ENCODE results near the gene L1CAM. TPM values are rescaled to one million over a fixed set of nuclear protein-coding genes. Genes with fewer than 3 reads are reported as not detected.

L1CAM gene
- total RNA-seq, 4 donors from 2014 or later = 5.2 to 7.1 (median 6.1) TPM

- no peak overlapping the region for H3K4me3 ChIP-seq
- H3K36me3 ChIP-seq = no peaks in the 10 kb centered on the region
- peaks cover 50% of the 10 kb centered on the region for H3K27me3 ChIP-seq
- in situ Hi-C loops (cut with MboI; ENCODE audit: low pct_ligation_motif_present in 1 of 4, low pct_unique_long_range_greater_than_20kb in 1 of 4, low sequenced_read_pairs in 3 of 4) = no loop called here
- TF ChIP-seq POLR2A (IDR thresholded peaks at IDR 0.05) (no peak), POLR2AphosphoS5 (IDR thresholded peaks at IDR 0.05) (no peak), EP300 (IDR thresholded peaks at IDR 0.05; ENCODE audit: low read depth) (no peak), CTCF (IDR thresholded peaks at IDR 0.05) (no peak)
- no peaks in the 10 kb centered on the region for H3K9me3 ChIP-seq
- H3K27ac ChIP-seq = no peak overlapping the region
- intact Hi-C loops (cut with DNase I; ENCODE audit: low total_unique reads) = no loop called here
- H3K4me1 ChIP-seq = peaks cover 0 to 6% (median 3%) of the 10 kb centered on the region in 4 donors
- DNase-seq = no peak
- WGBS, 2 donors (ENCODE audit: low coverage in 1 of 2) = 60% methylated on average over 13 of the region's 13 CpGs; no CpG with 5 or more reads in 1 of the 2 donors
Observed at GRCh38 chrX:153886915-153887314, 942 bp upstream of the L1CAM start.

- intact Hi-C loops (cut with DNase I; ENCODE audit: low total_unique reads) = no loop called here
Observed at GRCh38 chrX:153885208-153885787, 675 bp downstream of the L1CAM start.

GRCh38 chrX:153884590-153884989 lies 1.4 kb downstream of the L1CAM start:
- peaks cover 0 to 6% (median 3%) of the 10 kb centered on the region in 4 donors for H3K4me1 ChIP-seq

More at GRCh38 chrX:153885208-153885787, 675 bp downstream of the L1CAM start:
- in situ Hi-C loops (cut with MboI; ENCODE audit: low pct_ligation_motif_present in 1 of 4, low pct_unique_long_range_greater_than_20kb in 1 of 4, low sequenced_read_pairs in 3 of 4) = no loop called here
- peaks cover 0 to 6% (median 3%) of the 10 kb centered on the region in 4 donors for H3K4me1 ChIP-seq
- peak overlapping the region in 1 of 4 donors; percentile 25 for H3K4me3 ChIP-seq
- no peak overlapping the region for H3K27ac ChIP-seq
- DNase-seq = no peak
- no peaks in the 10 kb centered on the region for H3K36me3 ChIP-seq
- H3K27me3 ChIP-seq = peaks cover 57% of the 10 kb centered on the region
- TF ChIP-seq POLR2AphosphoS5 (IDR thresholded peaks at IDR 0.05) = no peak
- WGBS, 2 donors (ENCODE audit: low coverage in 1 of 2) = 51% methylated on average over 29 of the region's 32 CpGs; no CpG with 5 or more reads in 1 of the 2 donors
- H3K9me3 ChIP-seq = no peaks in the 10 kb centered on the region

GRCh38 chrX:153884136-153884535 lies 1.8 kb downstream of the L1CAM start:
- intact Hi-C loops (cut with DNase I; ENCODE audit: low total_unique reads) (no loop called here), in situ Hi-C loops (cut with MboI; ENCODE audit: low pct_ligation_motif_present in 1 of 4, low pct_unique_long_range_greater_than_20kb in 1 of 4, low sequenced_read_pairs in 3 of 4) (no loop called here)
- Histone ChIP-seq H3K27ac (no peak overlapping the region), H3K36me3 (no peaks in the 10 kb centered on the region), H3K4me3 (no peak overlapping the region), H3K4me1 (peaks cover 0 to 6% (median 3%) of the 10 kb centered on the region in 4 donors), H3K9me3 (no peaks in the 10 kb centered on the region), H3K27me3 (peaks cover 65% of the 10 kb centered on the region)
- no peak for TF ChIP-seq EP300 (IDR thresholded peaks at IDR 0.05; ENCODE audit: low read depth)
- TF ChIP-seq CTCF (IDR thresholded peaks at IDR 0.05) = no peak
- no peak for TF ChIP-seq POLR2AphosphoS5 (IDR thresholded peaks at IDR 0.05)
- TF ChIP-seq POLR2A (IDR thresholded peaks at IDR 0.05) = no peak
- no peak for DNase-seq
- WGBS, 2 donors (ENCODE audit: low coverage in 1 of 2) = 40 to 65% methylated on average over 3 to 13 of the region's 13 CpGs

More at GRCh38 chrX:153884590-153884989, 1.4 kb downstream of the L1CAM start:
- in situ Hi-C loops (cut with MboI; ENCODE audit: low pct_ligation_motif_present in 1 of 4, low pct_unique_long_range_greater_than_20kb in 1 of 4, low sequenced_read_pairs in 3 of 4) (no loop called here), intact Hi-C loops (cut with DNase I; ENCODE audit: low total_unique reads) (no loop called here)
- Histone ChIP-seq H3K27me3 (peaks cover 61% of the 10 kb centered on the region), H3K9me3 (no peaks in the 10 kb centered on the region), H3K36me3 (no peaks in the 10 kb centered on the region), H3K27ac (no peak overlapping the region), H3K4me3 (no peak overlapping the region)
- DNase-seq = no peak
- WGBS, 2 donors (ENCODE audit: low coverage in 1 of 2) = 62% methylated on average over 6 of the region's 6 CpGs; no CpG with 5 or more reads in 1 of the 2 donors
- TF ChIP-seq POLR2A (IDR thresholded peaks at IDR 0.05) = no peak
- TF ChIP-seq CTCF (IDR thresholded peaks at IDR 0.05) = no peak
- TF ChIP-seq POLR2AphosphoS5 (IDR thresholded peaks at IDR 0.05) = no peak
